Spleen (tissue), 7 donors: ENCODE results near the gene FOXP1.

Experiments
- POLR2AphosphoS5 ChIP-seq, 3 donors: sonication (generic); formaldehyde crosslinking; IDR thresholded peaks; one replicate each; pipeline ENCODE4 v1.5.1; 2017; ENCODE audit warnings: antibody characterized with exemption in 3 of 3
- TF ChIP-seq, protein P1 (sequence below), 11 experiments: fragments of 200-600 bp in 7 of 11; fragments of 450-650 bp in 4 of 11; sonication (generic) in 4 of 11; IDR thresholded peaks in 8 of 11; conservative IDR thresholded peaks in 3 of 11; 1 replicate in 7 of 11; 2 replicates in 4 of 11; pipeline versions ENCODE4 v1.4.0 to v1.8.0; 2016 to 2021; ENCODE audit warnings: antibody characterized with exemption in 11 of 11, inconsistent platforms in 4 of 11, mild to moderate bottlenecking in 1 of 11
- donor health status: DM: no; HTN: no; CAD: no; lungs with moderate emphysema.
- donor health status: DM: no; HTN: no; CAD: no.
- donor health status: DM: no; HTN: no; CAD: no.

DNA sequence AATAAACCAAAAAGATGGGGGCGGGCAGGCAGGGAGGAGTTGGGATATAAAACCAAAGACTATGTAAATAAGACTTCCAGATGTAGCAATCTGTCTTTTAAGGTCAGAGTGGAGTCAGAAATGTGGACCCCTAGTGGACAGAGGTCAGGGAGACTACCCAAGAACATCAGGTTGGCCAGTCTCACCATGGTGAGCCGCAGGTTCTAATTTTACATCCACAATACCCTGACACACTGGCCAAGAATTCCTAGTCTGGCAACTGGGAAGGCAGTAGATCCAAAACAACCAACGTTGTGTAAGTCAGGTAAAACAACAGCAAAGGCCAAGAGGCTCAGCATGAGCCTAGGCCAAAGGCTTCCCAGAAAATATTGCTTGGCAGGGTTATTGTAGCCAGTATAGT, 203.4 kb downstream of the FOXP1 start:
- no peak for TF ChIP-seq POLR2AphosphoS5 (IDR thresholded peaks at IDR 0.05)
- TF ChIP-seq, protein P1, sequence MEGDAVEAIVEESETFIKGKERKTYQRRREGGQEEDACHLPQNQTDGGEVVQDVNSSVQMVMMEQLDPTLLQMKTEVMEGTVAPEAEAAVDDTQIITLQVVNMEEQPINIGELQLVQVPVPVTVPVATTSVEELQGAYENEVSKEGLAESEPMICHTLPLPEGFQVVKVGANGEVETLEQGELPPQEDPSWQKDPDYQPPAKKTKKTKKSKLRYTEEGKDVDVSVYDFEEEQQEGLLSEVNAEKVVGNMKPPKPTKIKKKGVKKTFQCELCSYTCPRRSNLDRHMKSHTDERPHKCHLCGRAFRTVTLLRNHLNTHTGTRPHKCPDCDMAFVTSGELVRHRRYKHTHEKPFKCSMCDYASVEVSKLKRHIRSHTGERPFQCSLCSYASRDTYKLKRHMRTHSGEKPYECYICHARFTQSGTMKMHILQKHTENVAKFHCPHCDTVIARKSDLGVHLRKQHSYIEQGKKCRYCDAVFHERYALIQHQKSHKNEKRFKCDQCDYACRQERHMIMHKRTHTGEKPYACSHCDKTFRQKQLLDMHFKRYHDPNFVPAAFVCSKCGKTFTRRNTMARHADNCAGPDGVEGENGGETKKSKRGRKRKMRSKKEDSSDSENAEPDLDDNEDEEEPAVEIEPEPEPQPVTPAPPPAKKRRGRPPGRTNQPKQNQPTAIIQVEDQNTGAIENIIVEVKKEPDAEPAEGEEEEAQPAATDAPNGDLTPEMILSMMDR (IDR thresholded peaks at IDR 0.05 in 8 of 11, conservative IDR thresholded peaks at IDR 0.05 in 3 of 11), result no peak
